K562 (cell line): ENCODE measurements around the gene DCAF17. TPM values are rescaled to one million over a fixed set of nuclear protein-coding genes. Genes with fewer than 3 reads are reported as not detected.

Experiments used
- E2F3 ChIP-seq: fragments of 250-450 bp; sonication (Bioruptor Pico); IDR thresholded peaks from 2 replicates; pipeline ENCODE4 v1.4.0; 2020; ENCODE audit warnings: mild to moderate bottlenecking
- KAT7 ChIP-seq: sonication (generic); formaldehyde crosslinking; IDR thresholded peaks from 2 replicates; pipeline ENCODE4 v1.8.0; 2022; ENCODE audit warnings: missing genetic modification reagents, mild to moderate bottlenecking, borderline replicate concordance
- MAFG ChIP-seq: fragments of 450-650 bp; conservative IDR thresholded peaks from 2 replicates; pipeline ENCODE4 v1.6.1; 2016; ENCODE audit warnings: missing genetic modification characterization, missing compliant biosample characterization
- MAZ ChIP-seq, 2 experiments: fragments of 450-650 bp in 1 of 2; sonication (generic) in 1 of 2; formaldehyde crosslinking; IDR thresholded peaks in 1 of 2; conservative IDR thresholded peaks in 1 of 2; 2 replicates each; pipeline versions ENCODE4 v1.4.0 to v1.5.0; 2020; ENCODE audit warnings: mild to moderate bottlenecking in 1 of 2, missing genetic modification reagents in 1 of 2
- MNT ChIP-seq, 2 experiments: fragments of 450-650 bp; conservative IDR thresholded peaks; 2 replicates each; pipeline ENCODE4 v1.6.1; 2017; ENCODE audit warnings: mild to moderate bottlenecking in 2 of 2, moderate library complexity in 2 of 2
- NFIX ChIP-seq: fragments of 250-450 bp; sonication (Bioruptor Pico); IDR thresholded peaks from 2 replicates; pipeline ENCODE4 v1.4.0; 2020; ENCODE audit warnings: low read depth, mild to moderate bottlenecking, moderate library complexity
- PHF21A ChIP-seq: fragments of 450-650 bp; IDR thresholded peaks from 2 replicates; pipeline ENCODE4 v1.6.1; 2017; ENCODE audit warnings: low read depth, borderline replicate concordance
- POLR2AphosphoS5 ChIP-seq: IDR thresholded peaks from 2 replicates; pipeline ENCODE4 v1.6.1; 2011; ENCODE audit warnings: mild to moderate bottlenecking, low read depth, low read length, moderate library complexity; ENCODE audit not compliant: control insufficient read depth, insufficient read depth
- POLR3A ChIP-seq: IDR thresholded peaks from 2 replicates; pipeline ENCODE4 v1.6.1; 2011; ENCODE audit warnings: borderline replicate concordance, mild to moderate bottlenecking, moderate library complexity; ENCODE audit not compliant: insufficient read length, insufficient read depth; ENCODE audit errors: extremely low read depth
- SMARCE1 ChIP-seq: fragments of 450-650 bp; IDR thresholded peaks from 2 replicates; pipeline ENCODE4 v1.7.1; 2016; ENCODE audit warnings: mild to moderate bottlenecking
- SNAPC5 ChIP-seq: fragments of 250-450 bp; sonication (Bioruptor Pico); IDR thresholded peaks from 2 replicates; pipeline ENCODE4 v1.8.0; 2021; ENCODE audit warnings: moderate library complexity, mild to moderate bottlenecking, inconsistent platforms
- SRSF7 ChIP-seq: fragments of 200-400 bp; formaldehyde crosslinking; optimal IDR thresholded peaks from 2 replicates; pipeline ENCODE3; 2017; ENCODE audit warnings: mild to moderate bottlenecking, low read depth, low read length
- ZNF124 ChIP-seq: sonication (generic); formaldehyde crosslinking; IDR thresholded peaks from 2 replicates; pipeline ENCODE4 v1.8.1; 2022; ENCODE audit warnings: missing genetic modification reagents
- ZNF146 ChIP-seq: IDR thresholded peaks from one replicate; pipeline ENCODE4 v1.6.1; 2018; ENCODE audit warnings: missing compliant biosample characterization; ENCODE audit not compliant: unreplicated experiment
- ZNF217 ChIP-seq: sonication (generic); formaldehyde crosslinking; IDR thresholded peaks from 2 replicates; pipeline ENCODE4 v1.8.0; 2022; ENCODE audit warnings: mild to moderate bottlenecking, missing genetic modification reagents
- ZNF408 ChIP-seq: fragments of 250-450 bp; sonication (Bioruptor Pico); IDR thresholded peaks from 2 replicates; pipeline ENCODE4 v1.4.0; 2020; ENCODE audit warnings: low read depth, mild to moderate bottlenecking, moderate library complexity
- ZNF512 ChIP-seq: IDR thresholded peaks from 2 replicates; pipeline ENCODE4 v1.6.1; 2016; ENCODE audit warnings: missing genetic modification characterization, missing compliant biosample characterization
- ZNF79 ChIP-seq: fragments of 250-450 bp; sonication (Bioruptor Pico); IDR thresholded peaks from 2 replicates; pipeline ENCODE4 v1.4.0; 2020; ENCODE audit warnings: low read depth, mild to moderate bottlenecking, moderate library complexity
- polyA plus RNA-seq, 8 experiments: library from polyadenylated mRNA; depleted of rRNA in 4 of 8; stranded (reverse) in 5 of 8; unstranded in 3 of 8; fragments of >200 nt; fragmentation: Nextera tagmentation in 2 of 8; fragmentation: Illumina TruSeq in 1 of 8; extraction: Ambion mirVana in 2 of 8; extraction: Trizol in 1 of 8; gene quantifications; 2 replicates each; pipeline versions ENCODE4 v1.2.1 to v1.2.3, GENCODE V29; 2011 to 2014; ENCODE audit warnings: inconsistent platforms in 1 of 8, missing spikeins in 1 of 8
- total RNA-seq, 7 experiments: library from RNA; depleted of rRNA in 6 of 7; stranded (reverse); fragments of >200 nt in 6 of 7; fragmentation: Illumina TruSeq in 2 of 7; extraction: Trizol in 2 of 7; gene quantifications; 2 replicates each; pipeline versions ENCODE4 v1.2.1 to v1.2.3, GENCODE V29; 2011 to 2021; ENCODE audit warnings: low replicate concordance in 1 of 7
- TF ChIP-seq, protein P1 (sequence below), 2 experiments: fragments of 150-350 bp in 1 of 2; IDR thresholded peaks; 2 replicates each; pipeline ENCODE4 v1.6.1; 2012 to 2016; ENCODE audit warnings: low read depth in 2 of 2, low read length in 2 of 2, mild to moderate bottlenecking in 1 of 2, moderate library complexity in 1 of 2

The DCAF17 gene
- total and polyA plus RNA-seq, 9 of the 15 experiments (the other 6 are each of a cell fraction or from before 2014, with no cell fraction given), result 10.0 to 38.5 (median 27.1) TPM

DNA sequence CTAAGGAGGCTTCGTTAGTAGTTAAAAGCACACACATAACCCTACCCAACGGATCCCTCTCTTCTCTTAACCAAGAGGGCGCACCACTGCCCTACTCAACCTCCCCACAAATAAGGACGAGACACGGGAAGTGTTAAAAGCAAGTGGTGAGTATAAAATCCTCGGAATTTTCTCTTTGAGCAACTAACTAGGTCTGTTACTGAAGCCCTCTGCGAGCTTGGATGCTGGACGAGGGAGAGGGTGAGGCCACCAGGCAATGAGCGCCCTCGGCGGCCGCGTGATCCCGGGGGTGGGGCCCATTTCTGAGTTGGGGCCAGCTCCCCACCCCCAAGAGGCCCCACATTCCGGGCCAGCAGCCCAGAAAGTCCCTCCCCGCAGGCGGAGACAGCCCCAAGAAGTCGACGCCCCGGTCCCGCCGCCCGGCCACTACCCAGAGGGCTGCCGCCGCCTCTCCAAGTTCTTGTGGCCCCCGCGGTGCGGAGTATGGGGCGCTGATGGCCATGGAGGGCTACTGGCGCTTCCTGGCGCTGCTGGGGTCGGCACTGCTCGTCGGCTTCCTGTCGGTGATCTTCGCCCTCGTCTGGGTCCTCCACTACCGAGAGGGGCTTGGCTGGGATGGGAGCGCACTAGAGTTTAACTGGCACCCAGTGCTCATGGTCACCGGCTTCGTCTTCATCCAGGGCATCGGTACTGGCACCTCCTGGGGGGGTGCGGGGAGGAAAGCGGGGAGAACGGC, 88.2 kb downstream of the DCAF17 start, which contains the start of gene CYBRD1 (continued):
- TF ChIP-seq MAZ (CRISPR knock-in tag; conservative IDR thresholded peaks at IDR 0.05 in 1 of 2, IDR thresholded peaks at IDR 0.05 in 1 of 2) (peak; percentile 96 to 97), POLR2AphosphoS5 (peak; percentile 72), POLR3A (no peak), ZNF217 (CRISPR knock-in tag) (no peak), ZNF79 (CRISPR knock-in tag) (peak; percentile 56; the same call in 1 of the 2 replicates), SRSF7 (no peak), ZNF408 (CRISPR knock-in tag) (no peak), MNT (conservative IDR thresholded peaks at IDR 0.05) (peak; percentile 74 to 80), ZNF146 (no peak), E2F3 (CRISPR knock-in tag) (0 out of 2 replicates have a peak, but pooled peaks have one; percentile 63), ZNF124 (CRISPR knock-in tag) (no peak), SNAPC5 (CRISPR knock-in tag) (no peak), SMARCE1 (no peak), NFIX (0 out of 2 replicates have a peak, but pooled peaks have one; percentile 15), MAFG (no peak), ZNF512 (tag) (no peak), PHF21A (peak; percentile 61; the same call in 1 of the 2 replicates), KAT7 (no peak)
- TF ChIP-seq, protein P1, sequence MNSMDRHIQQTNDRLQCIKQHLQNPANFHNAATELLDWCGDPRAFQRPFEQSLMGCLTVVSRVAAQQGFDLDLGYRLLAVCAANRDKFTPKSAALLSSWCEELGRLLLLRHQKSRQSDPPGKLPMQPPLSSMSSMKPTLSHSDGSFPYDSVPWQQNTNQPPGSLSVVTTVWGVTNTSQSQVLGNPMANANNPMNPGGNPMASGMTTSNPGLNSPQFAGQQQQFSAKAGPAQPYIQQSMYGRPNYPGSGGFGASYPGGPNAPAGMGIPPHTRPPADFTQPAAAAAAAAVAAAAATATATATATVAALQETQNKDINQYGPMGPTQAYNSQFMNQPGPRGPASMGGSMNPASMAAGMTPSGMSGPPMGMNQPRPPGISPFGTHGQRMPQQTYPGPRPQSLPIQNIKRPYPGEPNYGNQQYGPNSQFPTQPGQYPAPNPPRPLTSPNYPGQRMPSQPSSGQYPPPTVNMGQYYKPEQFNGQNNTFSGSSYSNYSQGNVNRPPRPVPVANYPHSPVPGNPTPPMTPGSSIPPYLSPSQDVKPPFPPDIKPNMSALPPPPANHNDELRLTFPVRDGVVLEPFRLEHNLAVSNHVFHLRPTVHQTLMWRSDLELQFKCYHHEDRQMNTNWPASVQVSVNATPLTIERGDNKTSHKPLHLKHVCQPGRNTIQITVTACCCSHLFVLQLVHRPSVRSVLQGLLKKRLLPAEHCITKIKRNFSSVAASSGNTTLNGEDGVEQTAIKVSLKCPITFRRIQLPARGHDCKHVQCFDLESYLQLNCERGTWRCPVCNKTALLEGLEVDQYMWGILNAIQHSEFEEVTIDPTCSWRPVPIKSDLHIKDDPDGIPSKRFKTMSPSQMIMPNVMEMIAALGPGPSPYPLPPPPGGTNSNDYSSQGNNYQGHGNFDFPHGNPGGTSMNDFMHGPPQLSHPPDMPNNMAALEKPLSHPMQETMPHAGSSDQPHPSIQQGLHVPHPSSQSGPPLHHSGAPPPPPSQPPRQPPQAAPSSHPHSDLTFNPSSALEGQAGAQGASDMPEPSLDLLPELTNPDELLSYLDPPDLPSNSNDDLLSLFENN (IDR thresholded peaks at IDR 0.05; ENCODE audit: low read depth in 2 of 2, low read length in 2 of 2), result no peak
